NCI-H2081 treated with DMSO at 0.1 percent for 48 hours (cell line): Measurements from ENCODE around the gene NT5DC1.

Experiments used
- DNase-seq: peaks from one replicate; lab custom pipeline; 2025; lab: John Stamatoyannopoulos, UW

Gene NT5DC1

GRCh38 chr6:116246089-116246488, 145.4 kb downstream of the NT5DC1 start:
- no peak for DNase-seq

GRCh38 chr6:116247285-116247684, 146.6 kb downstream of the NT5DC1 start:
- DNase-seq = no peak

- no peak for DNase-seq
These were observed 147.9 kb downstream of the NT5DC1 start for GRCh38 chr6:116248577-116248976.

- no peak for DNase-seq
These were observed 151.1 kb downstream of the NT5DC1 start for GRCh38 chr6:116251568-116252384.

- no peak for DNase-seq
These were observed 152.5 kb downstream of the NT5DC1 start for GRCh38 chr6:116253188-116253504.

GRCh38 chr6:116253505-116254296, 153.0 kb downstream of the NT5DC1 start, which contains the start of gene TSPYL4:
TSS of gene TSPYL4 (minus strand) at chr6:116254075. CDS start at chr6:116254008, 67 bp downstream.
- peak; percentile 77 for DNase-seq

- DNase-seq = no peak
These were observed 153.8 kb downstream of the NT5DC1 start for GRCh38 chr6:116254297-116255056.

- no peak for DNase-seq
These were observed 154.7 kb downstream of the NT5DC1 start for GRCh38 chr6:116255246-116255800.

GRCh38 chr6:116256694-116257093, 156.0 kb downstream of the NT5DC1 start:
- DNase-seq = no peak

- DNase-seq = no peak
These were observed 157.9 kb downstream of the NT5DC1 start for GRCh38 chr6:116258520-116258919.

- DNase-seq = no peak
These were observed 162.7 kb downstream of the NT5DC1 start for GRCh38 chr6:116263353-116263752.

GRCh38 chr6:116265041-116265829, 164.6 kb downstream of the NT5DC1 start:
- DNase-seq = peak; percentile 38

GRCh38 chr6:116266803-116267202, 166.2 kb downstream of the NT5DC1 start:
- no peak for DNase-seq

GRCh38 chr6:116267836-116268588, 167.4 kb downstream of the NT5DC1 start:
- no peak for DNase-seq

GRCh38 chr6:116268589-116269293, 168.1 kb downstream of the NT5DC1 start:
- DNase-seq = peak; percentile 41

GRCh38 chr6:116271149-116271708, 170.6 kb downstream of the NT5DC1 start:
- DNase-seq = no peak

GRCh38 chr6:116277124-116277523, 176.5 kb downstream of the NT5DC1 start:
- DNase-seq = no peak

- no peak for DNase-seq
These were observed 177.8 kb downstream of the NT5DC1 start for GRCh38 chr6:116278481-116278829.

GRCh38 chr6:116278854-116279231, 178.2 kb downstream of the NT5DC1 start:
- no peak for DNase-seq
